ENCODE data around the gene CBS. TPM values are rescaled to one million over a fixed set of nuclear protein-coding genes. Genes with fewer than 3 reads are reported as not detected.
"Not testable (repeated sequence)": the region's sequence is repeated elsewhere in the genome, so short reads cannot be mapped to it uniquely, and the experiment has no call there.

The CBS gene
- total and polyA plus RNA-seq, 3 donors from 2014 or later = 5.4 to 37.2 (median 8.0) TPM

GRCh38 chr21:43091979-43092614 is 16.5 kb upstream of the CBS start:
- H3K36me3 ChIP-seq (ENCODE audit: low read depth, missing control alignments); H3K4me1 ChIP-seq; H3K4me3 ChIP-seq; intact Hi-C loops (cut with DNase I; ENCODE audit: low total_unique reads); H3K27ac ChIP-seq; H3K27me3 ChIP-seq; H3K9me3 ChIP-seq; DNase-seq: not testable (repeated sequence)
- WGBS, 2 donors = no CpG with 5 or more reads among the region's 16 CpGs

DNA sequence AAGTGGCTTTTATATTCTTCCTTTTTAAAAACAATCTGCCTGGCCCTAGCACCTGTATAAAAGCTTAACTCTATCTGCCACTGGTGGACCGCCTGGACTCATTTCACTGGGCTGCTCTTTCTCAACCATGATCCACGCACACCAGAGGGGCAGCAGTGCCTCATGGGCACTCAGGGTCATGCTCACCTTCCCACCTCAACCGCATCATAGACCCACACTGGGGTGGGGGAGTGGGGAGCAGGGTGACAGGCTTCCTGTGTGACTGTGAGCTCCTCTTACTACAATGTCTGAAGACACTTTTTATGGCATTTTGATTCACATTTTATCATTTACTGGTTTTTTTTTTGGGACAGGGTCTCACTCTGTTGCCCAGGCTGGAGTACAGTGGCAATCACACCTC is 15.3 kb upstream of the CBS start:
- no CpG with 5 or more reads among the region's 3 CpGs for WGBS, 2 donors

GRCh38 chr21:43089463-43089862 is 13.8 kb upstream of the CBS start:
- DNase-seq; H3K4me3 ChIP-seq; H3K36me3 ChIP-seq (ENCODE audit: low read depth, missing control alignments); H3K27me3 ChIP-seq; intact Hi-C loops (cut with DNase I; ENCODE audit: low total_unique reads); H3K27ac ChIP-seq; H3K4me1 ChIP-seq; H3K9me3 ChIP-seq: not testable (repeated sequence)
- whole genome bisulfite sequencing, 2 donors = no CpG with 5 or more reads among the region's 17 CpGs

More for the DNA sequence above, 15.3 kb upstream of the CBS start:
- H3K4me1 ChIP-seq; H3K27me3 ChIP-seq; H3K36me3 ChIP-seq (ENCODE audit: low read depth, missing control alignments); H3K4me3 ChIP-seq; intact Hi-C loops (cut with DNase I; ENCODE audit: low total_unique reads); DNase-seq; H3K9me3 ChIP-seq; H3K27ac ChIP-seq: not testable (repeated sequence)

- no CpG with 5 or more reads among the region's 24 CpGs for WGBS, 2 donors
- H3K4me3 ChIP-seq; intact Hi-C loops (cut with DNase I; ENCODE audit: low total_unique reads); H3K36me3 ChIP-seq (ENCODE audit: low read depth, missing control alignments); H3K27me3 ChIP-seq; H3K9me3 ChIP-seq; H3K27ac ChIP-seq; DNase-seq; H3K4me1 ChIP-seq: not testable (repeated sequence)
Measured at GRCh38 chr21:43082587-43083300, 7.1 kb upstream of the CBS start.

DNA sequence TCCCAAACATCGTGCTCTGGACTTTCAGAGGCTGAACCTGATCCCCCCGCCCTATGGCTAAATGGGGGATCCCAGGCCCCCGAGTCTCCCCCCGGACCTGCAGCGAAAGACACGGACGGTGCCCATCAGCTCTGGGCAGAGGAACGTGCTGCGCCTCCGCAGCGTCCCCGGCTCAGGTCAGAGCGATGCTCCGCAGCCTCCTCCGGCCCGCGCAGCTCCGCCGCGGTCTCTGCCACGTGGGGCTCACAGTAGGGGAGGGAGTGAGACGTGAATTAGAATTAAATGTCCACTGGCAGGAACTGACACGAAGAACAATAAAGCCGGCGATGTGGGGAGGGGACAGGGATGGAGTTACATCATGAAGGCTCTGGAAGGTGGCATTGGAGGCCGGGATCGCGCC is 1.0 kb upstream of the CBS start:
- H3K27me3 ChIP-seq; H3K9me3 ChIP-seq; H3K4me1 ChIP-seq; H3K36me3 ChIP-seq (ENCODE audit: low read depth, missing control alignments); H3K4me3 ChIP-seq; DNase-seq; H3K27ac ChIP-seq; intact Hi-C loops (cut with DNase I; ENCODE audit: low total_unique reads): not testable (repeated sequence)
- no CpG with 5 or more reads among the region's 28 CpGs for WGBS, 2 donors

GRCh38 chr21:43076023-43076637 is 495 bp upstream of the CBS start:
- H3K36me3 ChIP-seq (ENCODE audit: low read depth, missing control alignments); H3K27ac ChIP-seq; H3K4me1 ChIP-seq; H3K4me3 ChIP-seq; H3K27me3 ChIP-seq; intact Hi-C loops (cut with DNase I; ENCODE audit: low total_unique reads); DNase-seq; H3K9me3 ChIP-seq: not testable (repeated sequence)
- no CpG with 5 or more reads among the region's 77 CpGs for WGBS, 2 donors

DNA sequence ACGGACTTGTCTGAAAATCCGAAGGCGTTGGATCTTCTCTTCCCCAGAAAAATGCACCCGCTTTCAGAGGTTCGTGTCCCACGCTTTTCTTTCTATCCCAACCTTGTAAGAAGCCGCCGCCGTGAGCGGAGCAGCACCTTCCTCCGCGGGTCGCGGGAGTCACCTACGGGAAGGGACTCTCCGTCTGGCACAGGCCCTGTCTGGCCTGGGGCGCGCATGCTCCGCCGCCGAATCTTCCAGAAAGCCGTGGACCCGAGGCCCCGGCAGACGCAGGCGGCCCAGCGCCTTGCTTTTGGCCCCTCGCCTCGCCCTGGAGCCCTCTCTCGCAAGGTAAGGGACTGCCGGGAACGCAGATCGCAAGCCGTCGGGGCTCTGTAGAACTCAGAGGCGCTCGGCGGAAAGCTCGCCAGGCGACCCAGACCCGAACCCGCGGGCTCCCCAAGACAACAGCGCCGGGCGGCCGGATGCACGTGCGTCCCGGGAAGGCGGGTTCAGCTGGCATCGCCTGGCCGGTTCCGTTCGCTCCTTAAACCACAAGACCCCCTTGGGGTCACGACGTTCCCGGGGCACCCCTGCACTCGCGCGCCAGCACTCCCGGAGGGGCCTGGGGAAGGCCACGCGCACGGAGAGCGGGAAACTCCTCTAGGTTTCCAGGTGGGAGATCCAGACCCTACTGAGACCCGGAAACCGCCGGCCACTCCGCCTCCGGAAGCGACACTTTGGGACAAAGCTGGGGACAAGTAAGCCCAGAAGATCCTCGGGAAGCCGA is 1.1 kb downstream of the CBS start:
- H3K4me3 ChIP-seq; H3K27ac ChIP-seq; H3K4me1 ChIP-seq; H3K36me3 ChIP-seq (ENCODE audit: low read depth, missing control alignments); H3K27me3 ChIP-seq; intact Hi-C loops (cut with DNase I; ENCODE audit: low total_unique reads); DNase-seq; H3K9me3 ChIP-seq: not testable (repeated sequence)
- WGBS, 2 donors = no CpG with 5 or more reads among the region's 74 CpGs

DNA sequence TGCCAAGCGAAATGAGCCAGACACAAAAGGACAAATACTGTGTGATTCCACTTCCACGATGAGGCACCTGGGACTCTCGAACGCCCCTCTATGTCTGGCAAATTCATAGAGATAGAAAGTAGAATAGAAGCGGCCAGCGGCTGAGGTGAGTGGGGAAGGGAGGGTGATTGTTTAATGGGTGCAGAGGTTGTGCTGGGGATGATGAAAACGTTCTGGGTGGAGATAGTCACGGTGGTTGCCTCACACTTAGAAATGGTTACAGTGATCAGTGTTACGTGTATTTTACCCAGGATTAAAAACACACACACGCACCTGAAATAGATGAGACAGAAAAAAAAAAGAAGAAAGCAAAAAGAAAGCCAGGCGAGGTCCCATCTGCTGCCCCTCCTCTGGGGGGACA is 2.9 kb downstream of the CBS start:
- H3K27me3 ChIP-seq; H3K4me1 ChIP-seq; H3K9me3 ChIP-seq; DNase-seq; H3K27ac ChIP-seq; H3K36me3 ChIP-seq (ENCODE audit: low read depth, missing control alignments); intact Hi-C loops (cut with DNase I; ENCODE audit: low total_unique reads); H3K4me3 ChIP-seq: not testable (repeated sequence)
- WGBS, 2 donors = no CpG with 5 or more reads among the region's 11 CpGs

DNA sequence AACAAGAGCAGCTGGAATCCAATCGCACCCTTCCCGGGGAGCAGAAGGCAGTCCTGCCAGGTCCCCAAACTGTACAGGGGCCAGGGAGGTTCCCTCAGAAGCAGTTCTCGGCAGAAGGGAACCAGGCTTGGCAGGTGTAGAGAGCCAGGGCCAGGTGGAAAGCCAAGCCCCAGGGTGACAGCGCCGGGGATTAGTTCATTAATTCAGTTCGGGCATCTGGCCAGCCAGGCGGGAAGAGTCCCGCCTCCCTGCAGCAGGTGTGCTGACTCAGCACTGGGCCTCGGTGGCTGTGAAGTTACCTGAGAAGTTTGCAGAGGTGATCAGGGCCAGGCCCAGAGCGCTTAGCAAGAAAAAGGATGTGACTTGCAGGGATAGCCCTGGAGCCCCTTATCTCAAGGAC is 6.0 kb downstream of the CBS start:
- H3K27ac ChIP-seq; H3K4me1 ChIP-seq; H3K9me3 ChIP-seq; H3K4me3 ChIP-seq; intact Hi-C loops (cut with DNase I; ENCODE audit: low total_unique reads); H3K27me3 ChIP-seq; DNase-seq; H3K36me3 ChIP-seq (ENCODE audit: low read depth, missing control alignments): not testable (repeated sequence)
- WGBS, 2 donors = no CpG with 5 or more reads among the region's 10 CpGs

DNA sequence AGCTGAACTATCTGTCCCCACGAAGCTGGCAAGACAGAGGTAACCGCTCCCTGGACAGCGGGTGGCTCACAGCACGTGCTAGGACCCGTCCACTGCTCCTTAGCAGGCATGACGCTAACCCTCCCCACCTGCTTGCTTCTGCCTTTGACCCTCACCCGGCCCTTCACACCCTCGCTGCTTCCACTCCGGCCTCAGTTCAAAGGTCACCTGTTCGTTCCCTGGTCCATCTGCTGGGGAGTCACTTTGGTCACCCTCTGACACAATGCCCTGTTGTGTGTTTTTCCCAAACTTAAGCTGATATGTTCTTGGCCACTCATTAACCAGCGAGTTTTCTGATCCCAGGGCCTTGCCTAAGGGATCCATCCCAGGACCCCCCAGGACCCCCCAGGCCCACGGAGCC is 7.6 kb downstream of the CBS start:
- H3K4me1 ChIP-seq; H3K4me3 ChIP-seq; H3K27ac ChIP-seq; H3K27me3 ChIP-seq; DNase-seq; H3K9me3 ChIP-seq; H3K36me3 ChIP-seq (ENCODE audit: low read depth, missing control alignments); intact Hi-C loops (cut with DNase I; ENCODE audit: low total_unique reads): not testable (repeated sequence)
- WGBS, 2 donors = 90% methylated on average over 5 of the region's 12 CpGs; no CpG with 5 or more reads in 1 of the 2 donors

DNA sequence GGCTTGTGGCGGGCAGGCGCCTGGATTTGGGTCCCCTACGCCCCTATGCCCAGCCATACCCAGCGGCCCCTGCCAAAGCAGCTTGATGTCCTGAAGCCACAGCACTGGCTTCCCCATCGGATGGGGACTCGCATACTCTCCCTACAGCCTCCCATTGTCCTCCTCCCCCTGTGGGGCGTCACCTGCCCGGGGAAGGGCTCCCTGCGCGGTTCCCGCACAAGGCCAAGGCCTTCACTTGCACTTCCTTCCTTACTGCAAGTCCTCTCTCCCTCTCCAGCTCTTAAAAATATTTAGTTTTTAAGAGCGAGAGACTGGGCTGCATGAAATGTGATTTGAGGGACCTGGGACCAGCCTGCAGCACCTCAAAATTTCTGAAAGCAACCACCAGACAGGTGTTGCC is 8.9 kb downstream of the CBS start:
- 83 to 89% methylated on average over 2 to 8 of the region's 12 CpGs for WGBS, 2 donors
- H3K4me1 ChIP-seq; DNase-seq; H3K9me3 ChIP-seq; H3K27ac ChIP-seq; H3K27me3 ChIP-seq; H3K36me3 ChIP-seq (ENCODE audit: low read depth, missing control alignments); intact Hi-C loops (cut with DNase I; ENCODE audit: low total_unique reads); H3K4me3 ChIP-seq: not testable (repeated sequence)

Measured in testis (tissue), 3 donors.